ENCODE results near the gene PREB. TPM values are rescaled to one million over a fixed set of nuclear protein-coding genes. Genes with fewer than 3 reads are reported as not detected.

PREB gene
- total and polyA plus RNA-seq, 2 of the 13 experiments (the other 11 are each of a cell fraction or from before 2014, with no cell fraction given): 112 to 192 TPM

- TF ChIP-seq, protein P1, sequence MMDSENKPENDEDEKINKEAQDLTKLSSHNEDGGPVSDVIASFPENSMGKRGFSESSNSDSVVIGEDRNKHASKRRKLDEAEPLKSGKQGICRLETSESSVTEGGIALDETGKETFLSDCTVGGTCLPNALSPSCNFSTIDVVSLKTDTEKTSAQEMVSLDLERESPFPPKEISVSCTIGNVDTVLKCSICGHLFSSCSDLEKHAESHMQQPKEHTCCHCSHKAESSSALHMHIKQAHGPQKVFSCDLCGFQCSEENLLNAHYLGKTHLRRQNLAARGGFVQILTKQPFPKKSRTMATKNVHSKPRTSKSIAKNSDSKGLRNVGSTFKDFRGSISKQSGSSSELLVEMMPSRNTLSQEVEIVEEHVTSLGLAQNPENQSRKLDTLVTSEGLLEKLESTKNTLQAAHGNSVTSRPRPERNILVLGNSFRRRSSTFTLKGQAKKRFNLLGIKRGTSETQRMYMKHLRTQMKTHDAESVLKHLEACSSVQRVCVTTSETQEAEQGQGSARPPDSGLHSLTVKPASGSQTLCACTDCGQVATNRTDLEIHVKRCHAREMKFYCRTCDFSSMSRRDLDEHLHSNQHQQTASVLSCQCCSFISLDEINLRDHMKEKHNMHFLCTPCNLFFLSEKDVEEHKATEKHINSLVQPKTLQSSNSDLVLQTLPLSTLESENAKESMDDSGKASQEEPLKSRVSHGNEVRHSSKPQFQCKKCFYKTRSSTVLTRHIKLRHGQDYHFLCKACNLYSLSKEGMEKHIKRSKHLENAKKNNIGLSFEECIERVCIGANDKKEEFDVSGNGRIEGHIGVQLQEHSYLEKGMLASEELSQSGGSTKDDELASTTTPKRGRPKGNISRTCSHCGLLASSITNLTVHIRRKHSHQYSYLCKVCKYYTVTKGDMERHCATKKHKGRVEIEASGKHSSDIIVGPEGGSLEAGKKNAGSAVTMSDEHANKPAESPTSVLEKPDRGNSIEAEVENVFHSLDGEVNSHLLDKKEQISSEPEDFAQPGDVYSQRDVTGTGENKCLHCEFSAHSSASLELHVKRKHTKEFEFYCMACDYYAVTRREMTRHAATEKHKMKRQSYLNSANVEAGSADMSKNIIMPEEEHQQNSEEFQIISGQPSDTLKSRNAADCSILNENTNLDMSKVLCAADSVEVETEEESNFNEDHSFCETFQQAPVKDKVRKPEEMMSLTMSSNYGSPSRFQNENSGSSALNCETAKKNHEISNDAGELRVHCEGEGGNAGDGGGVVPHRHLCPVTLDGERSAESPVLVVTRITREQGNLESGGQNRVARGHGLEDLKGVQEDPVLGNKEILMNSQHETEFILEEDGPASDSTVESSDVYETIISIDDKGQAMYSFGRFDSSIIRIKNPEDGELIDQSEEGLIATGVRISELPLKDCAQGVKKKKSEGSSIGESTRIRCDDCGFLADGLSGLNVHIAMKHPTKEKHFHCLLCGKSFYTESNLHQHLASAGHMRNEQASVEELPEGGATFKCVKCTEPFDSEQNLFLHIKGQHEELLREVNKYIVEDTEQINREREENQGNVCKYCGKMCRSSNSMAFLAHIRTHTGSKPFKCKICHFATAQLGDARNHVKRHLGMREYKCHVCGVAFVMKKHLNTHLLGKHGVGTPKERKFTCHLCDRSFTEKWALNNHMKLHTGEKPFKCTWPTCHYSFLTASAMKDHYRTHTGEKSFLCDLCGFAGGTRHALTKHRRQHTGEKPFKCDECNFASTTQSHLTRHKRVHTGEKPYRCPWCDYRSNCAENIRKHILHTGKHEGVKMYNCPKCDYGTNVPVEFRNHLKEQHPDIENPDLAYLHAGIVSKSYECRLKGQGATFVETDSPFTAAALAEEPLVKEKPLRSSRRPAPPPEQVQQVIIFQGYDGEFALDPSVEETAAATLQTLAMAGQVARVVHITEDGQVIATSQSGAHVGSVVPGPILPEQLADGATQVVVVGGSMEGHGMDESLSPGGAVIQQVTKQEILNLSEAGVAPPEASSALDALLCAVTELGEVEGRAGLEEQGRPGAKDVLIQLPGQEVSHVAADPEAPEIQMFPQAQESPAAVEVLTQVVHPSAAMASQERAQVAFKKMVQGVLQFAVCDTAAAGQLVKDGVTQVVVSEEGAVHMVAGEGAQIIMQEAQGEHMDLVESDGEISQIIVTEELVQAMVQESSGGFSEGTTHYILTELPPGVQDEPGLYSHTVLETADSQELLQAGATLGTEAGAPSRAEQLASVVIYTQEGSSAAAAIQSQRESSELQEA (CRISPR knock-in tag; IDR thresholded peaks at IDR 0.05; ENCODE audit: not compliant biosample characterization): no peak
- TF ChIP-seq ZBTB21 (CRISPR knock-in tag; IDR thresholded peaks at IDR 0.05) (0 out of 2 replicates have a peak, but pooled peaks have one; percentile 33), GMEB1 (CRISPR knock-in tag; IDR thresholded peaks at IDR 0.05; ENCODE audit: borderline replicate concordance) (peak; percentile 77), TSC22D2 (CRISPR knock-in tag; IDR thresholded peaks at IDR 0.05; ENCODE audit: borderline replicate concordance) (0 out of 2 replicates have a peak, but pooled peaks have one; percentile 69), KAT7 (CRISPR knock-in tag; IDR thresholded peaks at IDR 0.05; ENCODE audit: borderline replicate concordance) (peak; percentile 76; the same call in 1 of the 2 replicates), STAT5B (CRISPR knock-in tag; IDR thresholded peaks at IDR 0.05) (peak; percentile 51), KDM5B (CRISPR knock-in tag; IDR thresholded peaks at IDR 0.05; ENCODE audit: borderline replicate concordance) (peak; percentile 74; the same call in 1 of the 2 replicates), RAD21 (CRISPR knock-in tag; IDR thresholded peaks at IDR 0.05) (peak; percentile 47; the same call in 1 of the 2 replicates)
- TF ChIP-seq, protein P2, sequence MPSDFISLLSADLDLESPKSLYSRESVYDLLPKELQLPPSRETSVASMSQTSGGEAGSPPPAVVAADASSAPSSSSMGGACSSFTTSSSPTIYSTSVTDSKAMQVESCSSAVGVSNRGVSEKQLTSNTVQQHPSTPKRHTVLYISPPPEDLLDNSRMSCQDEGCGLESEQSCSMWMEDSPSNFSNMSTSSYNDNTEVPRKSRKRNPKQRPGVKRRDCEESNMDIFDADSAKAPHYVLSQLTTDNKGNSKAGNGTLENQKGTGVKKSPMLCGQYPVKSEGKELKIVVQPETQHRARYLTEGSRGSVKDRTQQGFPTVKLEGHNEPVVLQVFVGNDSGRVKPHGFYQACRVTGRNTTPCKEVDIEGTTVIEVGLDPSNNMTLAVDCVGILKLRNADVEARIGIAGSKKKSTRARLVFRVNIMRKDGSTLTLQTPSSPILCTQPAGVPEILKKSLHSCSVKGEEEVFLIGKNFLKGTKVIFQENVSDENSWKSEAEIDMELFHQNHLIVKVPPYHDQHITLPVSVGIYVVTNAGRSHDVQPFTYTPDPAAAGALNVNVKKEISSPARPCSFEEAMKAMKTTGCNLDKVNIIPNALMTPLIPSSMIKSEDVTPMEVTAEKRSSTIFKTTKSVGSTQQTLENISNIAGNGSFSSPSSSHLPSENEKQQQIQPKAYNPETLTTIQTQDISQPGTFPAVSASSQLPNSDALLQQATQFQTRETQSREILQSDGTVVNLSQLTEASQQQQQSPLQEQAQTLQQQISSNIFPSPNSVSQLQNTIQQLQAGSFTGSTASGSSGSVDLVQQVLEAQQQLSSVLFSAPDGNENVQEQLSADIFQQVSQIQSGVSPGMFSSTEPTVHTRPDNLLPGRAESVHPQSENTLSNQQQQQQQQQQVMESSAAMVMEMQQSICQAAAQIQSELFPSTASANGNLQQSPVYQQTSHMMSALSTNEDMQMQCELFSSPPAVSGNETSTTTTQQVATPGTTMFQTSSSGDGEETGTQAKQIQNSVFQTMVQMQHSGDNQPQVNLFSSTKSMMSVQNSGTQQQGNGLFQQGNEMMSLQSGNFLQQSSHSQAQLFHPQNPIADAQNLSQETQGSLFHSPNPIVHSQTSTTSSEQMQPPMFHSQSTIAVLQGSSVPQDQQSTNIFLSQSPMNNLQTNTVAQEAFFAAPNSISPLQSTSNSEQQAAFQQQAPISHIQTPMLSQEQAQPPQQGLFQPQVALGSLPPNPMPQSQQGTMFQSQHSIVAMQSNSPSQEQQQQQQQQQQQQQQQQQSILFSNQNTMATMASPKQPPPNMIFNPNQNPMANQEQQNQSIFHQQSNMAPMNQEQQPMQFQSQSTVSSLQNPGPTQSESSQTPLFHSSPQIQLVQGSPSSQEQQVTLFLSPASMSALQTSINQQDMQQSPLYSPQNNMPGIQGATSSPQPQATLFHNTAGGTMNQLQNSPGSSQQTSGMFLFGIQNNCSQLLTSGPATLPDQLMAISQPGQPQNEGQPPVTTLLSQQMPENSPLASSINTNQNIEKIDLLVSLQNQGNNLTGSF (CRISPR knock-in tag; IDR thresholded peaks at IDR 0.05): no peak; the same call in none of the 2 replicates
Observed at GRCh38 chr2:27095745-27096651, 38.4 kb downstream of the PREB start (continued).

All from HepG2 (cell line).